Hematopoietic multipotent progenitor cell (in vitro differentiated cells): ENCODE data around the gene CCDC69. TPM values are rescaled to one million over a fixed set of nuclear protein-coding genes. Genes with fewer than 3 reads are reported as not detected.
A peak's percentile ranks its signal among the peaks of the same experiment; 100 is the strongest.
"Not testable (repeated sequence)": the region's sequence is repeated elsewhere in the genome, so short reads cannot be mapped to it uniquely, and the experiment has no call there.

Source experiments
- DNase-seq, 3 donors: peaks; one replicate each; pipeline ENCODE4 v3.0.0-alpha.2; 2011 to 2015; ENCODE audit warnings: low read depth in 2 of 3, low spot score in 2 of 3
- total RNA-seq: library from RNA; depleted of rRNA; stranded (reverse); fragments of >200 nt; gene quantifications from one replicate; pipeline ENCODE4 v1.2.3, GENCODE V29; 2012

CCDC69 gene, protein sequence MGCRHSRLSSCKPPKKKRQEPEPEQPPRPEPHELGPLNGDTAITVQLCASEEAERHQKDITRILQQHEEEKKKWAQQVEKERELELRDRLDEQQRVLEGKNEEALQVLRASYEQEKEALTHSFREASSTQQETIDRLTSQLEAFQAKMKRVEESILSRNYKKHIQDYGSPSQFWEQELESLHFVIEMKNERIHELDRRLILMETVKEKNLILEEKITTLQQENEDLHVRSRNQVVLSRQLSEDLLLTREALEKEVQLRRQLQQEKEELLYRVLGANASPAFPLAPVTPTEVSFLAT
- 33.7 TPM for total RNA-seq

DNA sequence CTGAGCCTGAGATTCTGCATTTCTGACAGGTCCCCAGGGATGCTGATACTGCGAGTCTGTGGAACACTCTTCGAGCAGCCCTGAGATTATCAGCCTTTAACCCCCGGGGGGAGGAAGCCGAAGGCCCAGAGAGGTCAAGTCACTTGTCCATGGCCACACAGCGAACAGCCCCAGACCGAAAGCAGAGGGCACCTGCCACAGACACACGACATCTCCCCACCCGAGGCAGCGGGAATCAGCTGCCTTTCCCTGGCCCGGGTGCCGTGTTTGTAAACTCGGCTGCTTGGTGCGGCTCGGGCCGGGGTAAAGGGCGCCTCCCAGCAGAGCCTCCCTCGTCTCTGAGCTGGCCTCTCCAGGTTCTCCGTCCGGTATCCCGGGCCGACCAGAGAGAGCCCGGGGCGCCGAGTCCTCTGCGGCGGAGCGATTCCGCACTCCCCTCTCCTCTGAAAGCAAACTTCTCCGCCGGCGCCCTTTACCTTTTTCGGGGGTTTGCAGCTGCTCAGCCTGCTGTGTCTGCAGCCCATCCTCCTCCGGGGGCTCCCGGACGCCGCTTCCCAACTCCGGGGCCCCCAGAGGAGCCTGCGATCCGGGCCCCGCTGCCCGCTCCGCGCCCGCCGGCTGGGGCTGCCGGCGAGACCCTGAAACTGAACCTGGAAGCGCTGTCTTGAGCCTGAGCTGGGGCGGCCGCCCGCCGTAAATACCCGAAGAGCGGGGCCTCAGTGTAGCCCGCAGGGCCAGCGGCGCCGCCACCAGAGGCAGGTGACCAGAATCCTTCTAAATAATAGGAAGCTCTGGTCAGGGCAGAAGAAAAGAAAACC, at the start of gene CCDC69:
Gene CCDC69 (minus strand): TSS at position 646 of the 818 bp plus-strand sequence. CDS start 122 bp downstream, at position 524.
- peak in 2 of 3 donors; percentile 64 to 67 for DNase-seq

DNA sequence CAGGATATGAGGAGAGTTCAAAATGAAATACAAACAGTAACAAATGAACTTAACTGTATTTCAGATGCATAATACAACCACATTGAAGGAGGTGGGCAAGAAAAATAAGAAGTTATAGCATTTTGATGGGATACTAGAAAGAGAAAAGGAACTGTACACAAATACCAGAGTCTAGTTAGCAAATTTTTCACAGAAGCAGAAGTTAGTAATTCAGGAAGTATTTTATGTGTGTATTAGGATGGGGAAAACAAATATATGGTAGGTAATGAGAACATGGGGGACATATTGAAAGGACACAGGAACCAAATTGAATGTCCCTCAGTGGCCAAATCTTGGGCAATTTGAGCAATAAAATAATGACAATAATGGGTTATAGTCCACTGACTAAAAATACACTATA, 47.4 kb upstream of the CCDC69 start:
- peak in 1 of 3 donors; percentile 6 for DNase-seq

DNA sequence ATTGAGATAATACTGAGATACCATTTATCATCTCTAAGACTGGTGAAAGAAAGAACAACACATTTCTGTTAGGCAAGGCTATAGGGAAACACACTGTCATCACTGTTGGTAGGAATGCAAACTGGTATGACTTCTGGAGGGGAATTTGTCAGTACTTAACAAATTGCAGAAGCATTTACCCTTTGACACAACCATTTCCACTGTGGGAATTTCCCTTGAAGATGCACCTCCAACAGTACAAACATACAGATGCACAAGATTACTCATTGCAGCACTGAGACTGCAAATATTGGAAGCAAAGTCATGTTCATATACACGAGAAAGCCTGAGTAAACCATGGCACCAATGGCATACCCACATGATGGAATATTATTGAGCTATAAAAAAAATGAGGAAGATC, 46.7 kb upstream of the CCDC69 start:
- DNase-seq: no peak

DNA sequence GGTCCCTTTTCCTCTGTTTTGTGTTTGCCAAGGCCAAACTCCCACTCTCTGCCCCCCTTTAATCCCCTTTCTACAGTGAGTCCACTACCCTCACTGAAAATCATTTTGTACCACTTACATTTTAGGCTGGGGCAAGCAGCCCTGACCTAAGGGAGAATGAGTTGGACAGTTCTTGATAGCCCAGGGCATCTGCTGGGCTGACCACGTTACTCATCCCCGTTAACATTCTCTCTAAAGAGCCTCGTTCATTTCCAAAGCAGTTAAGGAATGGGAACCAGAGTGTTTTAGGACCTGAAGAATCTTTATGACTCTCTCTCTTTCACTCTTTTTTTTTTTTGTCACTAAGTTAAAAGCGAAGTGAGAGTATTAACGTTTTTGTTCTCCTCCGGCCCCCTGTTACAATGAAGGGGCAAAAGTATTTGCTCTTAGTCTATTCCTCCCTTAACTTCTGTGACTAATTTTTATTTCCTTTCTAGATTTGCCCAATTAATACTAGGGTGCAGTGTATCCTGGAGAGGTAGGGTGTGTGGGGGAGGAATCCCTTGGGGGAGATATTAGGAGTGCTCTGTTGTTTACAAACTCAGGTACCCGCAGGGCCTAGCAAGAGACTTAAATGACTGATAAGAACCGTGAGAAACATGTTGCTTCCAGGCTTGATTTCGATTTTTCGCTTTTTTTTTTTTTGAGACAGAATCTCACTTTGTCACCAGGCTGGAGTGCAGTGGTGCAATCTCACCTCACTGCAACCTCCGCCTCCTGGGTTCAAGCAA, 43.8 kb upstream of the CCDC69 start:
- DNase-seq: no peak

DNA sequence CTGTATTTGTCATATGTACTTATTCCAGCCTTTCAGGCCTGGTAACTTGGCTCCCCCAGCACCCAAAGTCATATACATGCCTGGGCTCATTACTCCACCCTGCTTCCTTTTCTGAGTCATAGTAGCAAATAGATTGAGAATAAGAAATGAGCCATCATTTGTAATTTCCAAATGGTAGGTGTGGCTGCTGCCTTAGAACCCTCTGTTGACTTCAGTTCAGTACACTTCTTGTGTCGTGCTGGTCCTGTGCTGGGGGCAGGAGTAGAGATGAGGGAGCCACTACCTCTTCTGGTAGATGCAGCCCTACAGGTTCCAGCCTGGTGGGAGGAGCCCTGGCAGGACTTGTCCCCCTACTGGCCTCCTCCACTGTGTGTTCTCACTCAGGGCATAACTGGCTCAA, 40.2 kb upstream of the CCDC69 start:
- DNase-seq: no peak

DNA sequence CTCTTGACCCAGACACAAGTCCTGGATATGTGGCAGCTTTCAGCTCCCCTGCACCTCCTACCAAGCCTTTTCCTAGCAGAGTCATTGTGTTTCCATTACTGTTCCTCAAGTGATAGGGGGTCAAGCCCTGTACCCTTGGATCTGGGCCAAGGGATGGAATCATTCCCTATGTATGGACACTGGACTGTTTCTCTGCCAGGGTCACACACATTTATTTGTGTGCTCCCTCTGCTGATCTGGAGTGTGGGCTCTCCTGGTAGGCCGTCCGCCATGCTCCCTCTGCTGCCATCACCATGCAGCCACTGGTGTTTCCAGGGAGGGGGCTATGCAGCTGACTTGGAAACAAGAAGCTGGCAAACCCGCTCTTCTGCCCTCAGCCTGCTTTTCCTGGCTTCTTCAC, 38.6 kb upstream of the CCDC69 start:
- DNase-seq: no peak

DNA sequence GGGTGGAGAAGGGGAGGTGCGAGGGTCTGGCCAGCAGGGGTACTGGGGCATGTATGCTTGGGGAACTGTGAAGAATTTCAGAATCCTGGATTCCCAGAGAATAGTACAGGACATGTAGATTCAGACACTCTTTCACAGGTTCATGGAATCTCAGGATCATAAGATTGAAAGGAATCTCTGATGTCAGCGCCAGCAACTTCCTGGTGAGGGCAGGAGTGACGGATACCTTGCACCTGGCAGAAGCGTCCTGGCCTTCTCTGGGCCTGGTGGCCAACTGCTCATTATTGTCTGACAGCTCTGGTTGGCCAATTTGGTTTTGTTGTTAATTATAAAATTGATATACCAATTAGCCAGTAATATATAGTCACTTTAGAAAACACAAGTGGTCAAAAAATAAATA, 36.0 kb upstream of the CCDC69 start:
- no peak for DNase-seq

DNA sequence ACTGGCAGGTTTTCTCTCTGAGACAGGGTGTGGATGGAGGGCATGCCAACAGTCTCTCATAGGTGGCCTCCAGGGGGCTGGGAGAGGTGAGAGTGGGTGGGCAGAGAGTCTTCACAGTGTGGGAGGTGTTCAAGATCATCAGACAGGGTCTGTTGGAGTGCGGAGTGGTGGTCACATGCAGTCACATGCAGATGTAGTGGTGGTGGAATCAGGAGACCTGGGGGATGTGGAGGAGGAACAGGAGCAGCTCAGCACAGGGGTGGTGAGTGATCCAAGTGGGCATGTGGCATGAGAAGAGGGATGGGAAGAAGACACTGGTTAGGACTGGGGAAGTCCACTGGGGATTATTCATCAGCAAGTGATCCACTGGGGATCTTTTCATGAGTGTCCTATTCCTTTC, 34.9 kb upstream of the CCDC69 start:
- no peak for DNase-seq

DNA sequence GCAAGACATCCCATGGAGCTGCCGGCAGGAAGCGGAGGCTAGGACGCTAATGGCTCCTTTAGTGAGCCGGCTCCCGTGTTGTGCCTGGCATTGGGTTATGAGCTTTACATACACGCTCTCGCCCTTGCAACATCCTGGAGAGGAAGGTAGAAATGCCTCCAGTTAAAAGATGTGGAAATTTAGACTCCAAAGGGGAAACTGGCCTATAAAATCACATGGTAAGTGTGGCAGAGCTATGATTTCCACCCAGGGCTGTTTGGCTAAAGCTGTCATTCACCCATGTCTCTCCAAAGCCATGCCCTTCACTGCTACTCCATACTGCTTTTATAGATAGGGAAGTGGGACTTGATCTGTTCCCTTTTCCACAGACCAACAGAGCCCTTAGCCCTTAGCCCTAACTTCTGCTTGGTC, 34.3 kb upstream of the CCDC69 start:
- DNase-seq: no peak

DNA sequence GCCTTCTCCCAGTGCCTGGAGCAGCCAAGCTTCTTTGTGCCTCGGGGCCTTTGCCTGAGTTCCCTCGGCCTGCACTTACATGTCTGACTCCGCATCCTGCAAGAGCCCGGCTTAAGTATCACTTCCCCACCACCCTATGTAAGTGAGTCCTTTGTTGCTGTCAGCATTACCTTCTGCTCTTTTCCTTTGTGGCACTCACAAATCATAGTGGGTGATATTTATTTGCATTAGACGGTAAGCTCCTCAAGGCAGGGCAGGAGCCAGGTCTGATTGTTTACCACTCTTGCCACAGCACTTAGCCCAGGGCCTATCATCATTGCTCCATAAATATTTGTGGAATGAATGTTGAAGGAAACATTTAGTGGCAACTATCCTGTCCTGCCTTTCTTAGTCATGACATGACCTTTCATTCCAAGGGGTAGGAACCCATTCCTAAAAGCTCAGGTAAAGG, 33.9 kb upstream of the CCDC69 start:
- DNase-seq: no peak

DNA sequence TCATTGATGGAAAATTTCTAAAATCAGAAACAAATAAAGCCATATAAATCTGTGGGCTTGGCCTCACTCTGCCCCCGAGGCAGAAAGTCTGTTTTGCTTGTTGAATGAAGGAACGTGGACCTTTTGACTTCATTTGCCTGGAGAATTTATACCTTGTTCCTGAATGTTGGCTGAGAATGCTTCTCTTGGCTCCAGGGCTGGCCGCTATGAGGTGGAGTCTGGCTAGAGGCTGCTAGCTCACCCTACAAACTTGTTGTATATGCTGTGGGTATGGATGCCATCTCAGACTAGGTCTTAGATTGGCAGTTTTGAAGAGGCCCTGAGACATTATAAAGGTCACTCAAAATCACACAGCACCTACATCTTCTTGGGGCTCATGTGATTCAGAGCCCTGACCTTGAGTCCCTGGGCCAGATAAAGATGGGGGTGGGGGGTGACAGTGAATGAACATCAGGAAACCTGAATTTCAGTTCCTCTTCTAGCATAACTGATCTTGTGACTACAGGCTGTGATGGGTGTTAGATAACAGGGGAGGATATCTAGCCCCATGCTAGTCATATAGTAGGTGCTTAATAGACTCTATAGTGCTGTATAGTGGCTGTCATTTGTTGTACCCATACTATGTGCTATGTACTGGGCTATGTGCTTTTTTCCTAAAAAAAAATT, 31.9 kb upstream of the CCDC69 start:
- DNase-seq: peak in 1 of 3 donors; percentile 40

DNA sequence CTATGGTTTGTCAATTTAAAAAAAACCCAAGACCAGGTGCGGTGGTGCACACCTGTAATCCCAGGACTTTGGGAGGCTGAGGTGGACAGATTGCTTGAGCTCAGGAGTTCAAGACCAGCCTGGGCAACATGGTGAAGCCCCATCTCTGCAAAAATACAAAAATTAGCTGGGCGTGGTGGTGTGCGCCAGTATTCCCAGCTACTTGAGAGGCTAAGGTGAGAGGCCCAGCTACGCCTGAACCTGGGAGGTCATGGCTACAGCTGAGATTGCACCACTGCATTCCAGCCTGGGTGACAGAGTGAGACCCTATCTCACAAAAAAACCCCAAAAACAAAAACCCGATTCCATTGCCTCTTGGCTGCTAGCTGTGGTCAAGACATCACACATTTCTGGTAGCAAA, 31.1 kb upstream of the CCDC69 start:
- DNase-seq: not testable (repeated sequence)

DNA sequence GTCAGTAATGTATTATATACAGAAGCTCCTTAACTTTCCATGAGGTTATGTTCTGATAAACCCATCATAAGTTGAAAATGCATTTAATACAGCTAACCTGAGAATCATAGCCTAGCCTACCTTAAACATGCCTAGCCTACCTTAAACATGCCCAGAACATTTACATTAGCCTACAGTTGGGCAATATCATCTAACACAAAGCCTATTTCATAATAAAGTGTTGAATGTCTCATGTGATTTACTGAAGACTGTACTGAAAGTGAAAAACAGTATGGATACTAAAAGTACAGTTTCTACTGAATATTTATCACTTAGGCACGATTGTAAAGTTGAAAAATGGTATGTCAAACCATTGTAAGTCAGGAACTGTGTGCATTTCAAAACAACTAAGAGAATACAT, 30.7 kb upstream of the CCDC69 start:
- no peak for DNase-seq

DNA sequence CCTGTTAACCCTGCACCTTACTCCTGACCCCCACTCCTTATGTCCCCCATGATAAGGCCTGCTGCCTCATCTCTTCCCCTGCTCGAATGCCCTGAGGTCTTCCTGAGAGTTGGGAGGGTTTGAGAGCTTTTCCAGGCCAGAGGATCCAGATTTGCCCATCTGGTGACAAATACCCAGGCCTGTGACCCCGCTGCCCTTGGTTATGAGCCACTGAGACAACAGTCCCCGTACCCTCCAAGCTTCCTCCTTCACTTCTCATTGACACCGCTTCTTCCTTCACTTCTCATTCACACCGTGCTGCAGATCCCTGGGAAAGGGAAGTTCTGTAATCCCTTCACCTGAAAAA, 29.7 kb upstream of the CCDC69 start:
- no peak for DNase-seq

DNA sequence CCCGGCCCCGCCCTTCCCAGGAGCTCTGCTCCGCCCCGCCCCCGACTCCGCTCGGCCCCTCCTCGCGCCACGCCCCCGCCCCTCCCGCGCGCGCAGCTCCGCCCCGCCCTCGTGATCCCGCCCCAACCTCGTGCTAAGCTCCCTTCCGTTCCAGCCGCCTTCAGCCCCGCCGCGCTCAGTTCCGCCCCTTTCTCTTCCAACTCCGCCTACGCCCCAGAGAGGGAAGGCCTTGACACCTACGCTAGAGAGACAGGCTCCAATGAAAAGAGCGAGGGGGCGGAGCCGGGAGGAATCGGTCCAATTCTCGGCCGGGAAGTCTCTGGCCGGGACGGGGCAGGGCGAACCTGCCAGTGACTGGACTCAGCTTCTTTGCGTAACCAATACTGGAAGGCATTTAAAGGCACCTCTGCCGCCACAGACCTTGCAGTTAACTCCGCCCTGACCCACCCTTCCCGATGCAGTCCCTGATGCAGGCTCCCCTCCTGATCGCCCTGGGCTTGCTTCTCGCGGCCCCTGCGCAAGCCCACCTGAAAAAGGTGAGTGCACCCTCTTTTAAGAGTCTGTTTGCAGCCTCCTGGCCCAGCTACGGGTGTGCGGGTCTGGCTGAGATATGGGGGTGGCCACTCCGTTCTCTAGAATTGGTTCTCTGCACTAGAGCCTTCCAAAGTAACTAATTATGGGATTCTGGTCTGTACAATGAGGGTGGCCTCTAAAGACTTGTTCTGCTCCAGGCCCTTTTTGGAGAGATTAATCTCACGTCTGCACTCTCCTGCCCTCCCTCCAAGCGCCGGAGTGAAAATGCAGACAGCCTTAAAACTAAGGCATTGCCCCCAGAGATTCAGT, 29.1 kb upstream of the CCDC69 start, which contains the start of gene GM2A:
Gene GM2A (plus strand): TSS at position 424 of the 843 bp plus-strand sequence. CDS start 32 bp downstream, at position 456.
- DNase-seq: peak; percentile 90 to 99 (median 99)

DNA sequence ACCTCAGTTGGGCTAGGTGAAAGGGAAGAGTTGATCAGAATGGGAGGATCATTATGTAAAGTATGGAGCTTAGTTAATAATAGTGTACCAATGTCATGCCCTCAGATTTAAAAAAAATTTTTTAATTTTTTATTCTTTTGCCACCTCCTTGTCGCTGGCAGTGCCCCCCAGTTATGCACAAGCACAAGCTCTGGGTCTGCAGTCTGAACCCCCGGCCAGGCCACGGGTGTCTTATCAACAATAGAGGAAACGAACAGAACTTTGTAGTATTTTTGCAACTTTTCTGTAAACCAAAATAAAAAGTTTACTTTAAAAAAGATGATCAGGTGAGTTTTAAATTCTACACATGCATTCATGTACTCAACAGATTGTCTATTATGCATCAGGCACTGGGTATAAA, 27.7 kb upstream of the CCDC69 start:
- DNase-seq: no peak

DNA sequence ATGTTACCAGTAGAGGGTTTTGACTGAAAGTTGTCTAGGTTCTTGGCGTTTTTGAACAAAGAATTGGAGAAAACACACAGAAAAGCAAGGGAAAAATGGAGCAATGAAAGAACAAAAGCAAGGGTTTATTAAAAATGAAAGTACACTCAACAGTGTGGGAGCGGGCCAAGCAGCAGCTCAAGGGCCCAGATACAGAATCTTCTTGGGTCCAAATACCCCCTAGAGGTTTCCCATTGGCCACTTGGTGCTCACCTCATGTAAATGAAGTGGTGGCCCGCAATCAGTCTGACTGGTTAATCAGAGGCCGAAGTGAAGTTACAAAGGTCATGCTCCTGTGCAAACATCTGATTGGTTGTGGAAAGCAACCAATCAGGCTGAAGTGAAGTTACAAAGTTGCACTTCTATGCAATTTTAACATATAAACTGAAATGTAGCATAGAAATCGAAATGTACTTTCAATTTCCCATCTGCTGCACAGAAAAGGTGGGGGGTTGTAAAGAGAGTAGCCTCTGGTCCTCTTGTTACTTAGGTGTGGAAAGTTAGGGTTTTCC, 27.2 kb upstream of the CCDC69 start:
- DNase-seq: no peak

DNA sequence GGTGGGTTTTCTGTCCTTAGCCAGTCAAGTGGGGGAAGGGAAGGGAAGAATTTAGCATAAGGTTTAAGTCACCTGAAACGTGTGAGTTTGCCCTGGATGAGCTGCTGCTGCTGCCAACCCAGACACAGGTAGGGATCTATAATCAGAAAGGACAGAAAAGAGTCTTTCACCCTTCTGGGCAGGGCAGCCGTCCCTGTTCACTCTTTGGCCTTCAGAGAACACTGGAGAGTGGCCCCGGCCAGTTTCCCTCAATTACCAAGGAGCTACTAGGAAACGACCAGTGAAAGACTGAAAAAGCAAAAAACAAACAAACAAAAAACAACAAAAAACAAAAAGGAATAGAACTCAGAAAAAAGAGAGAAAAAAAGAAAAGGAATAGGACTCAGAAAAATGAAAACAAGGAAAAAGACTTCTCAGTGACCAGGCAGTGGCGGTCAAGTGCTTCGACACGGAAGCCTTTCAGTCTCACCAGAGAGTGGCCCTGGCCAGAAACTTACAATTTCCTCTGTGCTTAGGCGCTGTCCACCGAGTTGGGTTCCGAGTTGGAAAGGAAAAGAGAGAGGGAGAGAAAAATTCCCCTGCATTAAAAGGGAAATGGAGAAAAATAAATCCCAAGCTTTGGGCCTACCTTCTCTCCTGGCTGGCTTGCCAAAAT, 26.6 kb upstream of the CCDC69 start:
- no peak for DNase-seq

DNA sequence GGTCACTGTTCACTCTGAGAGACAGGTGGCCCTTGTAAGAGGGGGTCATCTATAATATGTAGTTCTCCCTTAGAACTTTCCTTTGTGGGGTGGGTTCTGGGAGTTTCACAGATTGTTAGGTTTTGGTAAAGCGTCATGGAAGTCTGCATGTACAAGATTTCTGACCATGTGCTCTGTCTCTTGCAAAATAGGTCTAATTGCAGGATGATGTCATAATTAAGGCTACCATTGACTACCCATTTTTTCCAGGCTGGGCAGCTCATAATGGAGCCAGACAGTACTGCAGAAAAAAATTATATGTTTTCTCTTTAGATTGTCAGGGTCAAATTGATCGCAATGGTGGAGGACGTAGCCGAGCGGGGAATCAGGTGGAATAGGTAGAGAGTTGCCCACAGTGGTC, 25.4 kb upstream of the CCDC69 start:
- no peak for DNase-seq
